Measurements from ENCODE around the gene MAPRE2. TPM values are rescaled to one million over a fixed set of nuclear protein-coding genes. Genes with fewer than 3 reads are reported as not detected.

MAPRE2 gene
- total RNA-seq, 1 experiment from 2014 or later = 23.1 TPM

DNA sequence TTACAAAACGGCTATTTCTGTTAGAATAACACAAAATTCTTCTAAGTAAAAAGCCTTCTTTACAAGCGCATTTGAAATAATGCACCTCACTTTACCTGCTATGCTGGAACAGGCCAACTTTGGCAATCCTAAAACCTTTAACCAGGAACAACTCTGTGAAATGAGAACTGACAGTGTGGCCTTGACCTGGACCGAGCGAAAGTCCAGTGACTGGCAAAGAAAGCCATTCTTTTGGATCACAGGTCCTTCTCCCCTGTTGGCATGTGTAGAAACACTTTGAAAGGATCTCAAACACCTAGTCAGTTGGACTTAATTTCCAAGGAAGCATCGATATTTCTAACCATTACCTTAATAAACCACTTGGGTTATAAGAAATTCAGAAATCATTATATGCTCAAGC lies 21.2 kb downstream of the MAPRE2 start:
- DNase-seq (ENCODE audit: low spot score) = no peak

DNA sequence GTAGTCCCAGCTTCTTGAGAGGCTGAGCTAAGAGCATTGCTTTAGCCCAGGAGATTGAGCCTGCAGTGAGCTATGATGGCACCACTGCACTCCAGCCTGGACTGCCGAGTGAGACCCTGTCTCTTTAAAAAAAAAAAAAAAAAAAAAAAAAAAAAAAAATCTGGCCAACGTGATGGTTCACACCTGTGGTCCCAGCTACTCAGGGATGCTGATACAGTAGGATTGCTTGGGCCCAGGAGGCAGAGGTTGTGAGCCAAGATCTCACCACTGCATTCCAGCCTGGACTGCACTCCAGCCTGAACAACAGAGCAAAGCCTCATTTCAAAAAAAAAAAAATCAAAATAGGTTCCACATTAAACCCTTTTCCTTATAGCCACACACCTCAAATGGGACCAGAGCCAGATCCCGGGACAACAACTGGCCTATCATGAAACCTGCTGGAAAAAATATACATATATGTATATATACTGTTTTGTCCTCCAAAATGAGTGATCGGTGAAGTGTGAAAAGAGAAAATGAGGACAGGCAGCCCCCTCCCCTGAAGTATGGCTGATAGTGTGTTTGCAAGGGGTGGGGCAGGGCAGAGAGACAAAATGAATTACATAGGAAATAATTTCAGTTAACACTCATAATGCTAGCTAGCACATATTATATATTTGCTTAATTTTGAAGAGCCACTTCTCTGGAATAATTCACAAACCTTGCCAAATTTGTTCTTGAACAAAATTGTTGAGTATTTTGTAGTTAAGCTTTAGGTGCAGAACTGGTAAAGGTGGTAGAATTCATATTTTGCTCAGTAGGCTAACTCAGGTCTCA lies 22.9 kb downstream of the MAPRE2 start:
- no peak for DNase-seq (ENCODE audit: low spot score)

DNA sequence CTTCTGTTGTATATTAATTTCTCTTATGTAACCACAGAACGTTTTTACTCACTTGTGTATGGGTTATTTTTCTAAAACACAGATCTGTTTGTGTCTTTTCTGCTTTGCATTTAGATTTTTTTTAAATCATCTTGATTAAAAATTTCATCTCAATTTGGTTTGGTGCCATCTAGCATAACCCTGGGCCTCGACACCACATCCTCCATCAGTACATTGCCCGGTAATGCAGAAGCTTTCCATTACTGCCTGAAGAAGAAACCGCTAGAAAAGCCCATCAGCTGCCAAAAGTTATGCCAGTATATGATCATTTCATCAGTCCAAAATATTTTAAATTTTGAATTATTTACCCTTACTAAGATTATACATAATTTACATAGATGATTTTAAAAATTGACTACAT lies 26.2 kb downstream of the MAPRE2 start:
- DNase-seq (ENCODE audit: low spot score) = no peak

DNA sequence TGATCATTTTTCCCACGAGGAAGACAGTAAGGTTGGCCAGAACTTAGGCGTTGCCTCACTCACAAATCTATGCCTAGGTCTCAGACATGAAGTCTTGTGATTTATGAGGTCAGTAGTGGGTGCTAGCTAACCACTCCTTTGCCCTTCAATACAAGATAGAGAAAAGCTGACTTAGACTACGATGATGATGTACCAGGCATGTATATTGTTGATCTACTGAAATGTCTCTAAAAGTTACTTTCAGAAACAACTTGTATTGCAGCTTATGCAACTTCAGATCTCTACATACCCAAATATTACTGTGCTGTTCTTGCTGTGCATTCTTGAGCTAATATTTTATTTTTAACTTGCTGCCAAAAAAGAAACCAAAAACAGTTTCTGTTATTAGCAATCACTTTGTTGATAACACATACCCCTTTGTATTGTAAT lies 30.6 kb downstream of the MAPRE2 start:
- no peak for DNase-seq (ENCODE audit: low spot score)

DNA sequence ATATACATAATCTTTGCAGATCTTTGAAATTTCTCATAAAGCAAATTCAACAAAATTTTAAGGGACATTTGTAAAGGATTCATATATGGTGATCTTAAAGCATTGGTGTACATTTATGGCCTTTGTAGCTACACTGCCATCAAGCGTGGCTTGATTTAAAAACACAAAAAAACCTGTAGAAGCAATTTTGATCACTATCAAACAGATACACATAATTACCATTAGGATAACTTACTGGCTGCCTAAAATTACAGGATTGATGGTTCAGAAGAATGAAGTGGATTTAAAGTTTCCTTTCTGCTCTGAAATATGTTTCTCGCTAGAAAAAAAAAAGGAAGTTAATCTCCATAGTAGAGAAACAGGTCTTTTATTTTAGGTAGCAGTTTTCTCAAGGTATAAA lies 31.4 kb downstream of the MAPRE2 start:
- no peak for DNase-seq (ENCODE audit: low spot score)

DNA sequence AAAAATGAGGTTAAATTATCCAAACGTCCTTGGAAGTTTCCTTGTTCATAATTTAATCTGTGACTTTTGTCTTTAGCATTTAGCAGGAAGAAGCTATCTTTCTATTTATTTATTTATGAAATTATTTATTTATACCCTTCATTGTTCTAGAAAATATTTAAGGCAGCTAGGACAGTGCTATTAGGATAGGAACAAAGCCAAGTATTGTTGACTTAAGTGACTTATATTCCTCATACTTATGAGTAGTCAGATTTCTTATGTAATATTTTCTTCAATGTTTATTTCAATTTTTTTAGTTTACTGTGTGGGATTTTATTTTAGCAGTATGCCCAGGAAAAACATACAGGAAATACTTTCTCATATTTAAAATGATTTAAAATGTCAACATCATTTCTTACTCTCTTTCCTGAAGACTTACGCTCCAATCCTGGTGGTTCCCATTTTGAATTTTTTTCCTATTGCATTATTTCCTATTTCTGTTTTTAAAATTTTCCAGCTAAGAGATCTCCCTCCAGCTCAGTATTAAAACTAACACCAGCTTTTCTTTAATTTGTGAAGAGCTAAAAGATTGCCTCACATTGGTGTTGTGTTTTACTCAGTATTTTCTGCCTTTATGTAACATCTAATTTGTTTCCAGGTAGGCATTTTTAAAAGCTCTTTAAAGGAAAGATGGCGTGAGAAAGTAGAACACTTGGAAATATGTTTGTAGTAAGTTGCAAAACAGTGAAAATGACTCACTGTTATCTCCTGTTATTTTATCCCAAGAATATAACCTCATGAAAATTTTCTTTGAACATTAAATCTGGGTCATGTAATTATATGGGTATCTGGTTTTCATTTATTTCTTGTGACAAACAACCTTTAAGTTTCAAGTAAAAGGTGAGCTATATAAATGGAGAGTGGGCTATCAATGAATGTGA lies 32.2 kb downstream of the MAPRE2 start:
- no peak for DNase-seq (ENCODE audit: low spot score)

DNA sequence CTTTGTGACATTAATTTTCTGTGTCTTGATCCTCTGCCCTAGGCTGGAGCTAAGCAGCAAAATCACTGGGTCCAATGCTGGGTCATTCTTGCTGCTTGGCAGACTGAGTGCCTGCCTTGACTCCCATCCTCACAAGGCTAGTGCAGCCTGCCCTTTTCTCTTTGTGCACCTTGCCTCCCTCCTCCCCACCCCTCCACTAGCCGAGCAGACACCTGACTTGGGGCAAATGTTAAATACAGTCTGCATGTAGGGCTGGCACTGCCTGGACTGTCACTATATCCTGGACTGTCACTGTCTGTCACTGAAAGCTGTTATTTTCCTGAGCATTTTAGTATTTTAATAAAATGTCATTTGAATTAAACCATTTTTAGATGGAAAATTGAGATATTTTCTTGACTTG lies 33.4 kb downstream of the MAPRE2 start:
- no peak for DNase-seq (ENCODE audit: low spot score)

DNA sequence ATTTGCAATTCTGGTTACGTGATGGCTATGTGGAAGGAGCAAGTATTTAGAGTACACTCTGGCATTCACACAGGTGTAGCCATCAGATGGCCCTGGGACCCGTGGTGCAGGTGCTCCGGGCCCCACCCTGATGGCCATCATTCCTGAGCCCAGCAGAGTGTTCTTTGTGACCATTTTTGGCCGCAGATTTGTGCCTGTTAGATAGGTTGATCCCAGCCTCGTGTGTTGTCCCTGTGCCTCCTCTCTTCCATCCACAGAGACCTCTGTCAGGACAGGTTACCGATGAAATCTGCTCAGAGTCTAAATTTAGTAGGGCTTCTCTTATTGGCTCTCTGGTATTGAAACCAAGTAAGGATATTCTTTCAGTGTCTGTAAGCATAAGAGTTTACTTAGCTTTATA lies 33.9 kb downstream of the MAPRE2 start:
- DNase-seq (ENCODE audit: low spot score) = no peak

DNA sequence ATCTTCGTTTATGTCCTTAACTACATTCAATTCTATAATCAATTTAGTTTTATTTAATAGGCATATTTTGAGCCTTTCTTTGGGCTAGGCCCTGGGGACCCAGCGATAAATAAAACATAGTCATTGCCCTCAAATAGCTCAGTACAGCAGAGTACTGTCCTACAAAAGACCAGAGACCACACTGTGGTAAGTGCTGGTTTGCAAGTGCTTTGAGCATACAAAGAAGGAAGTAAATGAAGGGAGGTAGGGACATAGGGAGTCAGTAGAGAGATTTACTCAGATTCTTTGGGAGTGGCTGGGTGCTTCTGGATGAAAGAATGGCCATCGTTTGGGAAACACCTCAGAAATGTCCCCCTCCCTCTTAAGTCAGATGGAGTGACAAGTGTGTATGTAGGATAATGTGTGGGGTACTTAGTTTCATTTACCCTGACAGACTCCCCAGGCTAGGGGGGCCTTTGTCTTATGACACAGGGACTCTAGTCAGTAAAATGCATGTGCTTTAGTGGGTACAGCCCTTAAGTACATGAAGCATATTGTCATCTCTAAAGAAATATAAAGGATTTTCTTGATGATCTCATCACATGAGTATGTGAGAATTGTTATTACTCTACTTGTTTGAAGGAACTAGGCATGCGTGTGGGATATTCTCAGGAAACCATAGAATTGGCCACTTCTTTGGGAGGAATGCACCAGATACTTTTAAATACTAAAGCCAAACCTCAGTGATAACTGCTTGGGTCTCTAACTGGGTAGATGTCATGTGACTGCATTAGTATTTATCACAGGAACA lies 35.1 kb downstream of the MAPRE2 start:
- peak; percentile 81 for DNase-seq (ENCODE audit: low spot score)

DNA sequence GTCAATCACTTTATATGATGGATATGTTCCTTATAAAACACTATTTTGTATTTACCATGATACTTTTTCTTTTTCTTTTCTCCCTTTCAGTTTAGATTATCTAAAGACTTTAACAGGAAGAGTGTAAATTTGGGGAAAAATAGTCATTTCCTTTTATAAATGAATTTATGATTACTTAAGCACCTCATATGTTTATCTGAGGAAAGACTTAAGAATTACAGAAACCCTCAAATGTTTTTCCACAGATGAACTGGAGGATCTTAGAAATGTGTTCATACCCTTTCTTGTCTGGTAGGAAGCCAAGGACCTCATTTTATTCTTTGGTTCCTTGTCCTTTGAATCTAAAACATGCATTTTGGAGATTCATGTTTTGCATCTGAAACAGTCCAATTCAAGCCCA lies 36.7 kb downstream of the MAPRE2 start:
- DNase-seq (ENCODE audit: low spot score) = no peak

DNA sequence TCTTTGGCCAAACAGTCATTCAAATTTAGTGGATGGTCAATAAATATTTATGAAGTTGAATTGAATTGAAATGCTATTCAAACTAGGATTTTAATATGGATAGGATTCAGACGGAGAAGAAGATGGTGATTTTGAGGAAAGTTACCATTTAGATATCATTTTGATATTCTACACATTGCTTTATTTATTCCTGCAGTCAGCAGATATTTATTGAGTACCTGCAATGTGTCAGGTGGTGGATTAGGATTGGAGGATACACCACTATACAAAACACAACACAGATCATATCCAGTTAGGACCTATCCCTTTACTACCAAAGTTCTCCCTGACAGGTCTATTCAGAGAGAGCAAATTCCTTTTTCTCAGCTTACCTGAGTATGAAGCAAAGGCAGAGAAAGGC lies 38.8 kb downstream of the MAPRE2 start:
- DNase-seq (ENCODE audit: low spot score) = no peak

DNA sequence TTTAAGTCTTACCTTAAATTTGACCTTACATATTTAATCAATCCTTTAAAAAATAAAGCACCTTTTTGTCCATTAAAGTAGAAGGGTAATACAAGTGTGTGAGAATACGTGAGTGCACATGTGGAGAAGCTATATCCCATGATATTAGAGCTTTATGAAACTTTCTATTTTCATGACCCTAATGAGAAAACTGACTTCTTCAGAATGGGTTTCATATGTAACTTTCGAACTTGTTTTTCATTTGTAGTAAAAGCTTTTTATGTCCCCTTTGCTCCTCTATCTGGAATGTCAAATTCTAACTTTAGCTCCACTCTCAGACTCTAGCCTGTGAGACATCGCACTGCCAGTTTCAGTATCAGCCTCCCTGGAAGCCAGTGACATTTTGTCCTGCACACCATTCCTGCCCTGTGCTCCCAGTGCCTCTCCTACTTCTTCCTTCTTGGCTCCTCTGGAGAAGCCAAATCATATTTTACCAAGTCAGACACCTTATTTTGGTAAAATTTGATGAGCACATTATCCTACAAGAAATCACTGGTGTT lies 42.0 kb downstream of the MAPRE2 start:
- no peak for DNase-seq (ENCODE audit: low spot score)

DNA sequence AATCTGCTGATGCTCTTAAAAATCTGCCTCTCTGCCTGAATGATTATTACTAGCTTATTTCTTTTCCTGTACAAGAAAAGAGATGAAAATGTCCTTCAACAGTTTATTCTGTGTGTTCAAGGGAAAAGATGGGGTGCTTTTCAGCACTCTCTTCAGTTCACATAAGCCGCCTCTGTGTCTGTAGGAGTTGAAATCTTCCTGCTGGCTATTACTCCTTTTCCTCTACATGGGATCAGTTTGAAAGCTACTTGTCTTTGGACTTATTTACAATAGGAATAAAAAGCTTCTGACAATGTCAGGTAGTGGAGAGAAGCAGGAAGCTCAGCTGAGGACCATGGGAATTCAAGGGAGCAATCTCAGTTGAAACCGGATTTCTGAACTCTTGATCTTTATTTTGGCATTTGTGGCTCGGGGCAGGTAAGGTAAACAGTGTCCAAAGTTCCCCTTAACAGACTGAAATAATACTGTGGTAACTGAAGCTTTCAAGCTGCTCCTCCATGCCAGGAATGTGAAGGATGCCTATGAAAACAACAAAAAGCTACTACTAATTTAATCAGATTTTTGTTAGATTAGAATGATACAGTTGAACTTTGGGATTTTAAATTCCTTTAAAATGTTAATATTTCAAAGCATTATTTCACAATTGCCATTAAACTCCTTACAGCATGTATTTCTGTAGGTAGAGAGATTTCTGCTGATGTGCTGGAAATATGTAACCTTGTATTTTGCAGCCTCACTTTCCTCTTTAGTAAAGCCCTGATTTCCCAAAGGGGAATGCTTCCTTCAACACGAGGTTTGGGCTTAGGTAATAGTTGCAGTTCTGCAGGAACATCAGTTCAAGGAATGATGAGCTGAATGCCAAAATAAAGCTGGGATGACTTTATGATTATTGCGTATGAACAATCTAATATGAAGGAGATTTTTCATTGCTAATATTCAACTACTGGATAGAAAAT lies 43.6 kb downstream of the MAPRE2 start:
- DNase-seq (ENCODE audit: low spot score) = no peak

DNA sequence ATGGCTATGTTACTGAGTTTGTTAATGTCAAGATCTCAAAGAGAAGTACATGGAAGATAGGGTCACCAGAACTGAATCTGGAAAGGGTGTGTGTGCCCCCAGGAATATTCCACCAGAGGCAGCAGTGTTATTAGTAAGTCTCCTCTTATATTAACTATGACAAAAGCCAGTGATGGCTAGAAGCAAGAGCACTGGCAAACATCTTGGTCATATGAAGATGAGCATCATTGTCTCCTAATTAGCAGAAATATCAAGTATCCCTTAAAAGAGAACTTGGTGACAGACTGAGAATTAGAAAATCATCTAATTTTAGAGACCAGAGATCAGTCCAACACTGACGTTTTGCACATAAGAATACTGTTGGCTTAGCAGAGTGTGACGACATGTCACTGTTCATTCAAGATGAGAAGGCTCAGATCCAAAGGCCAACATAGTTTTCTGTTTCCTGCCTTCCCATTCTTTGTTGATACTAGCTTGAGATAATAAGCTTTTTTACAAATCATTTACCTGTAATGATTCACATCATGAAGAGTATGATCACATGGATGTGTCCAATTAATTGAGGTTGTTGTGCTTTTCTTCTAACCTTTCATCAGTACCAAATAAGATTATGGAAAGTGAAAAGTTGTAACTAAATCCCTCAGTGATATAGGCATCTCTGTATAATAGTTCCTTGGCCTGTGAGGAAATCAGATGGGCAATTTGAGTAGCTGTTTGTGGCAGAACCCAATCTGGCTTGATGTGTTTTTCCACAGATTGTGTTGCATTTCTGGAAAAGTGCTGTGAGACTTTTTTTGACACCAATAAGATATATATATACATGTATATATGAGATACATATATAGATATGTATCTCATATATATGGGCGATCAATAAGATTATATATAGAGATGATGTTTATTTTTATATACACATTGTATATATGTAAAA lies 44.5 kb downstream of the MAPRE2 start:
- DNase-seq (ENCODE audit: low spot score) = no peak

DNA sequence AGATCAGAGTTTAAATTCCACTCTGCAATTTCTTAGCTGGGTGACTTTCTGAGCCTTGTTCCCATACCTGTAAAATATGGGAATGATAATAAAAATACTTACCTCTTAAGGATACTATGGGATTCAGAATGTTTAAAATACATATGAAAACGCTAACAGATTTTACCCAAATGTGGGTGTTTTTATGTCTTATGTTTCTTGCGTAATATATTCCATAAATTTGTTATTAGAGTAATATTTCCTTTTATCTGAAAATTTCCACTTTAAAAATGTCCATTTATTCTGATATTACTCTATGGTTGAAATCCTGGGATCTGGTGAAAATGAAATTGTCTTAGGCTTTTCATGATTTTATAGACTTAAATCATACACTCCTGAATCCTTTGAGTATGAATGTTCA lies 45.5 kb downstream of the MAPRE2 start:
- DNase-seq (ENCODE audit: low spot score) = no peak

DNA sequence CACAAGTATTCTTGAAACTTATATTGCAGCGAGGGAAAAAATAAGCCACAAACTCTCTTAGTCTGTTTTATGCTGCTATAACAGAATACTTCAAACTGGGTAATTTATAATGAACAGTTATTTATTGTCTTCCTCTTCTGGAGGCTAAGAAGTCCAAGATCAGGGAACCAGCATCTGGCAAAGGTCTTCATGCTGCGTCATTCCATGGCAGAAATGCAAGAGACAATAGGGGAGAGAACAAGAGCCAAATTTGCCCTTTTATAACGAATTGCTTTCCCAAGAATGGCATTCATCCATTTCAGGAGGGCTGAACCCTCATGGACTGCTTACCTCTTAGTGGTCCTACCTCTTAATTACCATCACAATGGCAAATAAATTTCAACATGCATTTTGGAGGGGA lies 46.5 kb downstream of the MAPRE2 start:
- no peak for DNase-seq (ENCODE audit: low spot score)

DNA sequence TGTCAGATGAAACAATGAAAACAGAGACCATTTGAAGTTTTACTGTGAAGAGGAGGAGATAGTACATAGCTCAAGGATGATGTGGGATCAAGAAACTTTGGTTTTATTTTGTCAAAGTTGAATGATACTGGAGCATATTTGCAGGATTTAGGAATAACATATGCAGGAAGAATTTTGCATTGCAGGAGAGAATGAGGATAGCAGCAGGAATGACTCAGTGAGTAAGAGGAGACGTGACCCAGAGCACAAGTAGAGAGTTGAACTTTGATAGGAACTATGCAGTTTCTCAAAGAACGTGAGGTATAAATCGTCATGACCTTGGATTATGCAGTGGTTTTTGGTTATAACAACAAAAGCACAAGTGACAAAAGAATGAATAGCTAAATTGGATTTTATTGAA lies 47.7 kb downstream of the MAPRE2 start:
- DNase-seq (ENCODE audit: low spot score) = no peak

DNA sequence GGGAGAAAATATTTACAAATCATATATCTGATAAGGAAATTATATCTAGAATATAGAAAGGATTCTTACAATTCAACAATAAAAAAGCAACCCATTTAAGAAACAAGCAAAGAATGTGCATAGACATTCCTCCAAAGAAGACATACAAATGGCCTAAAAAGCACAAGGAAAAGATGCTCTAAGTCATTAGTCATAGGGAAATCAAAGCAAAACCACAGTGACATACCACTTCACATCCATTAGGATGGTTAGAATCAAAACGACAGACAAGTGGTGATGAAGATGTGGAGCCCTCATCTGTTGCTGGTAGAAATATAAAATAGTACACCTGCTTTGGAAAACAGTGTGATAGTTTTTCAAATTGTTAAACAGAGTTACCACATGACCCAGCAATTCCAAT lies 48.2 kb downstream of the MAPRE2 start:
- peak; percentile 10 for DNase-seq (ENCODE audit: low spot score)

DNA sequence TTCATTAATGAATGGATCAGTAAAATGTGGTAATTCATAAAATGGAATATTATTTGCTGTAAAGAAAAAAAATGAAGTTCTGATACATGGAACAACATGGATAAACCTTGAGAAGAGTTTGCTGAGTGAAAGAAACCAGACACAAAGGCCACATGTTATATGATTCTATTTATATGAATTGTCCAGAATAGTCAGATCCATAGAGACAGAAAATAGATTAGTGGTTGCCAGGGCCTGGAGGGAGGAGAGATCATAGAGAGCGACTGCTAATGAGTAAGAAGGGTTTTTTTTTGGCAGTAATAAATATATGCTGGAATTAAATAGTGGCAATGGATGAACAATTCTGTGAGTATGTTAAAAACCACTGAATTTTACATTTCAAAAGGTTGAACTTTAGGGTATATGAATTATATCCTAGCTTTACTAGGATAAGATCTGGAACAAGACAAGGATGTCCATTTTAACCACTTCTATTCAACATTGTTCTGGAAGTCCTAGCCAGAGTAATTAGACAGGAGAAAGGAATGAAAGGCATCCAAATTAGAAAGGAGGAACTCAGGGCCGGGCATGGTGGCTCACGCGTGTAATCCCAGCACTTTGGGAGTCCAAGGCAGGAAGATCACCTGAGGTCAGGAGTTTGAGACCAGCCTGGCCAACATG lies 48.8 kb downstream of the MAPRE2 start:
- no peak for DNase-seq (ENCODE audit: low spot score)
